SKM-1 (cell line): Measurements from ENCODE around the gene VAMP3.
"Not testable (repeated sequence)": the region's sequence is repeated elsewhere in the genome, so short reads cannot be mapped to it uniquely, and the experiment has no call there.

Source experiments
- DNase-seq: peaks from one replicate; lab custom pipeline; 2025; ENCODE audit not compliant: unreplicated experiment; lab: John Stamatoyannopoulos, UW

The VAMP3 gene

DNA sequence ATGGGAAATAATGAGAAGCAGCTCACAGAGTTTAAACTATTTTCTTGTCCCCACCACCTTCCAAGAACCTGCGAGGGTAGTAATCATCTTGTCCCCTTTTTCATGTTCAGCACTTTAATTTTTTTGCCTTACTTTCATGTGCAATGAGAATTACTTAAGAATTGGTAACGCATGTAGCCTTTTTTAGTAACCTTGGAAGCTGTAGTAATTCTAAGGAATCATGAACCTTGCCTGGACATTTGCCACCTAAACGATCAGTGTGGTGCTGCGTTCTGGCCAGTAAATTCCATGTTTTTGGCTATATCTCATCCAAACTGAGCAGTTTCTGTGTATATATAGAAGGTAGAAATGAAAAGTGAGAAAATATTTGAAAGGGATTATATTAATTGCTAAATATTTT lies 3.9 kb upstream of the VAMP3 start:
- DNase-seq = no peak

DNA sequence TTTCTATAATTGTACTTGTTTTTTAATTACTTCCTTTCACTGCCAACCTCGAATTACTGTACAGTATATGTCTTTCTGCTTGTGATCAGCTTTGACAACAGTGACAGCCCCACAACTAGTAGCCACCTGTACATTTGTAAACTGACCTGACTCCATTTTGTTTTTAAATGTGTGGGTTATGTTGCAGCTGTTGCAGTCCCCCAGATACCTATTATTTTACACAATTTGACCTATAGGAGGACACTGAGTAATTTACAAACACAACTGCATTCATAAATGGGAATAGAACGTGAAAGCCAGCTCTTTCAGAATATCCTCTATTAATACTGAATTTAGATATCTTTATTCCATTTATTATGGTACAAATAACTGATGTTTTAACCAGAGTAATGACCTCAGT lies 2.5 kb upstream of the VAMP3 start:
- no peak for DNase-seq

DNA sequence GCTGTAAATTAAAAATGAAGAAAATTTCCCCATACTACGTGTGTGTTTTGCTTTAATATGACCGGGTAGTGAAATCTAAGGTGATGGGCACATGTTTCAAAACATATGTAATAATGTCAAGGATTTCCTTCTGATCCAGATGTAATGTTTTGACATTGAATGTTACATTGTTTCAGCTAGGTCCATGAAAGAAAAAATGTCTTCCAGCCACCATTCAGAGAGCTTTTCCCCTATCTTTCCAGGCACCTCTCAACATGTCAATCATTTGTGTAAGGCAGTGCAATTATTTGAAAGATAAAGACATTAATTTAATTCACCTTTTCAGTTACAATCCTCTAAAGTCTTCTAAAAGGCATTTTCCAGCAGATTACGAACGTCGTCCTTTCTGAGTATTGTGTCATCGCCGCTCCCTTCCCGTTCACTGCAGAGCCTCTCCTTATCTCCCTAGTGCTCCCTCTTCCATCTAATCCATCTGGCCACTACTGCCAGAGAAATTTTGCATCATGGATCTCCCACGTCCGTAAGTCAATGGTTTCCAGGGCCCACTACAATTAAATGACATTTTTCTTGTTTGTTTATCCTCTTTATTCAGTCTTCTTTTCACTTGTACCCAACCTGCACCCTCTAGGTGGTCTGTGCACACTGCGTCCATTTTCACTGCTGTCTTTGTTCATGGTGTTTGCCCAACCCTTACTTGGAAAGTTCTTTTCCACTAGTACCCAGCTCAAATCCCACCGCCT lies 1.3 kb upstream of the VAMP3 start:
- no peak for DNase-seq

DNA sequence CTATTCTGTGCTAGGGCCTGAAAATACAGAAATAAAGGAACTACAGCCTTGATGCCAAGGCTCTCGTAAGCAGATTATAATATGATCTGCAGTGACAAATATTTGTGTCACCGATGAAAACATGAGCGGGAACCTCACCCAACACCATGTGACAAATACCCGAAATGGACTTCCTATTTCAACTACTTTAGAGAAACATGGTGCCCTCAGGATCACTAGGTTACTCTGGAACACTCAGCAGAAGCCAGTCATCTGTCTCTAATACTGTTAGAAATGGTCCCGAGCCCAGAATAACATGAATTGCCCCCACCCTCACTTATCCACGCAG lies 463 bp upstream of the VAMP3 start:
- DNase-seq = no peak

DNA sequence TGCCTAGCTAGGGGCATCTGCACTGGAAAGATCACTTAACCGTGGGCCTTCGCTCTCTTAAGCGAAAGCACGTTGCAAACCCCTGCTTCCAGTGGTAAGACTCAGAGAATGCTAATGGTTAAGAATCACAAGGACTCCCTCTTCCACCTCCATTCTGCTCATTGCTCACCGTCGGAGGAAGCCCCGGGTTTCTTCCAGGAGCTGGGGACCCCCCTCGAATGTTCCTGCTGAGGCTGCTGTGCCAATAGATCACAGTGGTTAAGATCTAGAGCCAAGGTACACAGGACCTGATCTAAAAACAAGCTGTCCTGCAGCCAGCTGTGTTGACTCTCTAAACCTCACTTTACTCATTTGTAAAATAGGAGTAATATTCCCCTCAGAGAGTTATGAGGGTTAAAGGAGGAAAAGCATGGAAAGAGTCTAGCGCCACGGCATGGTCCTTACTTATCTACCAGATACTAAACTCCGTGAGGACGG lies 765 bp downstream of the VAMP3 start:
- DNase-seq = no peak

DNA sequence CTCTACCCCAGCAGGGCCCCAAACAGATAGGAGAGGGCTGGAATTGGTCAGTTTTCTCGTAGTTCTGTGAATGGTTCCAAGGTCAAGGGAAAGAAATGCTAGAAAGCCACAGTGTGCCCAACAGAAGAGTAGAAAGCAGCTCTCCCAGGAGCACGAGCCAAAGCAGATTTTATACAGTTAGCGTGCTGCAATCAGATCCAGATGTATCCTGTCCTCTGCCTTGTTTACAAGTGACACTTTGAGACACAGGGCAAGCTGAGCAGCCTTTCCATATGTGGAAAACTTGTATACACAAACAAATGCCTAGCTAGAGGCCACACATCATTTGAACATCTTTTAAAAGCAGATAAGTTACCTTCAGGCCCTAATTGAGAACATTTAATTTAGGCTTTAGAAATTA lies 6.5 kb downstream of the VAMP3 start:
- DNase-seq = no peak

DNA sequence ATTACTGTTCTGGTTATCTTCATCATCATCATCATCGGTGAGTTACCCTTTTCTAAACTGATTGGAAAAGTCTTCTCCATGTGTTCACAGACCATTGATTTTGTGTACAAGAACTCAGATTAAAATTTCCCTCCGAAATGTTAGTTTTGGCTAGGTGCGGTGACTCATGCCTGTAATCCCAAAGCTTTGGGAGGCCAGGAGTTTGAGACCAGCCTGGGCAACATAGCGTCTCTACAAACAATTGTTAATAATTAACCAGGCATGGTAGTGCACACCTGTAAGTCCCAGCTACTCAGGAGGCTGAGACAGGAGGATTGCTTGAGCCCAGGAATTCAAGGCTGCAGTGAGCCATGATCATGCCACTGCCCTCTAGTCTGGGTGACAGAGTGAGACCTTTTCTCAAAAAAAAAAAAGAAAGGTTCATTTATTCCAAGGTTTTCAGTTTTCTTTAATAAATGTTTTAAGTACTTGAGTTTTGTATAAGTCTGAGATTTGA lies 7.1 kb downstream of the VAMP3 start:
- no peak for DNase-seq

DNA sequence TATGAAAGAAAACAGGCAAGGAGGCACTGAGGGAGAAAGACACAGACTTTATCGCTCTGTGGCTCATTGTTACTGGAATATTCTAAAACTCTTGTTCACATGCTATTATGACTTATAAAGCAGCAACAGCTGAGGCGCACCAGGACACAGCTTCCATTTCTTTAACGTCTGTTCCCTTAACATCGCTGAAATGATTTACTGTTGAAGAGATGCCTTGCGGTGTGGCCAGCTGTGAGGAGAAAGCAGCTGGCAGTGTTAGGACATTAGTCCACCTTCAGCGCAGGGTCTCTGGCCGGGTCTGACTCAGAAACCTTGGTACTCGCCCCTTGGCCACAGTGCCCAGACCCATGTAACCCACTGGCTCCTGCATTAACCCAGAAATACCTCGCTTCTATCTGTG lies 9.9 kb downstream of the VAMP3 start:
- DNase-seq = no peak

DNA sequence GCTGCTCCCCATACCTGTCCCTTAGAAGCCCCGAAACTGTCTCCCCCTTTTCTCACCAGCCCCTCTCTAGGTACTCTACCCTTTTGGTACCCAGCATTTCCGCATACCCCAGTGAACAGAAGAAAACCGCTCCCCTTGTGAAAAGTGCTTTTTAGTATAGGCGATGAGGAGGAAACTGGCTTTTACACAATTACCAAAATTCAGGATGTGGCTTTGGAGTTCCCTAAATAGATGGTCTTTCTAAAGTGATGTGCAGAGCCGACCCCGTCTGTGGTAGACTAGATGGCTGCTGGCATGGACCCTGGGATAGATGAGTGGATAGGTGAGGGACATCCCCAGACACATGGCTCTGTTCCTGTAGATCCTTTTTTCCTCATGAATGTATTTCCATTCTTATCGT lies 10.4 kb downstream of the VAMP3 start:
- DNase-seq = peak; percentile 37

DNA sequence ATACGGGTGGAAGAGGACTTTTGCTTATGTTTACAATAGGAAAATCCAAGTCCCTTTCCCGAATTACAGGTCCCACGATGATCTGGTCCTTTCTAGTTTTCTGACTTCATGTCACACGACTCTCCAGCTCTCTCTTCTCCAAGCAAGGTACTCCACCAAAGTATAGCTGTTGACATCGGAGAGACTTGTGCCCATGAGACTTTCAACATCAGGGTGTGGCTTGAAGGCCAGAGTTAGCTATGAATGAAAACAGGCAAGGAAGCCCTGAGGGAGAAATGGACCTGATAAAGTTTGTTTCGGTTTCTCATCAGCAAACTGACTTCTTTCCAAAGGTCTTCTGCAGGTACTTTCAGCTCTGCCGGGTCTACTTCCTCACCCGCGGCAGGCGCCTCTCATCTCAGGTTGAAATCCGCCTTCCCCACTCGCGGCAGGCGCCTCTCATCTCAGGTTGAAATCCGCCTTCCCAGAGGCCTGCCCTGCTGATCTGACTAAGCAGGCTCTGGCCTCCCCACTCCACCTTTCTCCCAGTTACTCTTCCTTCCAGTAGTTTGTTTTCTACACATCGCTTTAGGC lies 10.9 kb downstream of the VAMP3 start:
- peak; percentile 20 for DNase-seq

DNA sequence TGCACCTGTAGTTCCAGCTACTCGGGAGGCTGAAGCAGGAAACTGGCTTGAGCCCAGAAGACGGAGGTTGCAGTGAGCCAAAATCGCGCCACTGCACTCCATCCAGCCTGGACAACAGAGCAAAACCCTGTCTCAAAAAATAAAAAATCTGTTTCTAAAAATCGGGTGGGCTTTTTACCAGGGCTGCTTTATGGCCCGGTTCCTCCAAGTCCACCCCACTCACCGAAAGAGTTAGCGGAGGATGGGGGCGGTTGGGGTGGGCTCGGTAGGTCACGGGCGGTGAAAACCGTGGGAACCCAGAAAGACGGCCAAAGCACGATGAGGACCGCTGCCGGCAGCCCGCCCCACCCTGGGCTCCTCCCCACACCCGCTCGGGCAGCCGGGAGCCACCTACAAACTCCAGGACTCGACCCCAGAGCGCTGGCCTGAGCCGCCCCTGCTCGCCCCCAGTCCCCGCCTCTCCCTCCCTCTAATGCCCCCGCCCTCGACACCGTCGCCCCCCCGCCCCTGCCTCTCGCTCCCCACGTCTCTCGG lies 12.1 kb downstream of the VAMP3 start:
- peak; percentile 28 for DNase-seq

DNA sequence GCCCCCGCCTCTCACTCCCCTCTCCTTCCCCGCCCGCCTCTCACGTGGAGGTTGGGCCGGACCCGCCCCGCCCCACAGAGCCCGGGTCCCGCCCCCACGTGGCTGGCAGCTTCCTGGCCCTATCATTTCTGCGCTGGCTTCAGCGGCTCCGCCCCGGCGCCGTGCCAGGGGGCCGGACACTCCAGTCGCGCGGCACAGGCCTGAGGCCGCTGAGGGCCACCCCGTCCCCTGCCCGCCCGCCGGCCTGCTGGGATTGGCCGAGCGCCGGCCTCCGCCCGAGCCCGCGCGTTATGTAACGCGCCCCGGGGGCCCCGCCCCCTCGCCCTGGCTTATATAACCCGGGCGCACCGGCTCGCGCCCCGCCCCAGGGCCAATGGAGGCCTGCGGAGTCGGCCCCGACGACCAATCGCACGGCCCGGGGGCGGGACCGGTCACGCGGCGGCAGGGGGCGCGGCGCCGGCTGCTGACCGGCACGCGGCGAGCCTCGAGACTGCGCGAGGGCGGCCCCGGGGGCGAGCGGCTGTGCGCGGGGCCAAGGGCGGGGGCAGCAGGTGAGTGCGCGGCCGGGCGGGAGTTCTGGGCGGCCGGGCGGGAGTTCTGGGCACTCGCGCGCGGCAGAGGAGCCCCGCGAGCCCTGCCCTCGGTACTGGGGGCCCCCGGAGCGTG lies 12.9 kb downstream of the VAMP3 start, which contains the start of gene PER3:
Gene PER3, plus strand, starts transcription at position 466 of the 666 bp plus-strand sequence. CDS start 587 bp downstream, outside the sequence.
- peak; percentile 87 for DNase-seq

DNA sequence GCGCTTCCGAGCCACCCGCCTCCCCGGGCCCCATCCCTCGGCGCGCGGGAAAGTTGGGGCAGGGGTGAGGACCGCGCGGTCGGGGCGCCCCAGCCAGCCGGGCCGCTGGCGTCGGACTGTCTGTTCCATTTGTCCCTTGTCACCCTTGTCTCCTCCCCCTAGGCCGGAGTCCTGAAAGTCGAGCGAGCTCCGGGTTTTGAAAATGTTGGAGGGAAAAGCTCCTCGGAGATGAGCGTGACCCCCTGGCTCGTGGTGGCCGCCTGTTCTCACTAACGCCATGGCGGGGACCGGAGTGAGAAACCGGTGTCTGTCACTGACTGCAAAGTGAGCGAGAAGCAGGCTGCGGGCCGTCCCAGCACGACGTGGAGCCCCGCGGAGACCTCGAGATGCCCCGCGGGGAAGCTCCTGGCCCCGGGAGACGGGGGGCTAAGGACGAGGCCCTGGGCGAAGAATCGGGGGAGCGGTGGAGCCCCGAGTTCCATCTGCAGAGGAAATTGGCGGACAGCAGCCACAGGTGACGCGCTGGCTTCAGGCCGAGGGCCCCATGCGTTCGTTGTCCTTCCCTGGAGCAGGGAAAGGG lies 13.5 kb downstream of the VAMP3 start:
- DNase-seq = no peak

DNA sequence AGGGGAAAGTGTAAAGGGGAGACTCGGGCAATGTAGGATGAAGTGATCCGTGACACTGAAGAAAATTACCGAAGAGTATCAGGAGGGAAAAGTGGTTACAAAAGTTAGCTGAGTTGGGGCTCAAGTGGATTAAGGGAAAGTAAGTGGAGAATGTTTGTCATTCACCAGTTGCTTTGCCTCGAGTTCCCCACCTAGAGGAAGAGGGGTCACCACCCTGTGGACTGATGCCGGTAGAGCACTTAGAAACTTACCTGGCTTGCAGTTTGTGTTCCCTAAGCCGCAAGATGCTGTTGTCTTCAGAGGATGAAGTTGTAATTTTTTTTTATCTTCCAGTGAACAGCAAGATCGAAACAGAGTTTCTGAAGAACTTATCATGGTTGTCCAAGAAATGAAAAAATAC lies 14.0 kb downstream of the VAMP3 start:
- no peak for DNase-seq

DNA sequence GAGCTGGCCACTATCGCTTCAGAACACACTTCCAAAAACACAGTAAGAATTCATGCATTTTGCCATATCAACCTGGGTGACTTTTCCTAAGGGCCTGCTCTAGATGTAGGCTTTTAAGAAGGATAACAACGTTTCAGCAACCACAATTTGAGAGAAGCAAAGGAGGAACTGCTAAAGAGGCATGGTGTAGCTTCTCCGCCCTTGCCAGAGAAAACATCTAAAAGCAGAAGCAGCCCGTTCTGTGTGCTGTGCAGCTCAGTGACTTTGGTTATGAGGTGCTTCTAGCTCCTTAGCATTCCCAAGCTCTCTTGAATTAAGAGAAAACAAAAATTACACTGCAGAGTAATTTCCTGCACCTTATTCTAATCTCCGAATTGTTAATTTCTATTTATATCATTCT lies 15.7 kb downstream of the VAMP3 start:
- DNase-seq = peak; percentile 23

DNA sequence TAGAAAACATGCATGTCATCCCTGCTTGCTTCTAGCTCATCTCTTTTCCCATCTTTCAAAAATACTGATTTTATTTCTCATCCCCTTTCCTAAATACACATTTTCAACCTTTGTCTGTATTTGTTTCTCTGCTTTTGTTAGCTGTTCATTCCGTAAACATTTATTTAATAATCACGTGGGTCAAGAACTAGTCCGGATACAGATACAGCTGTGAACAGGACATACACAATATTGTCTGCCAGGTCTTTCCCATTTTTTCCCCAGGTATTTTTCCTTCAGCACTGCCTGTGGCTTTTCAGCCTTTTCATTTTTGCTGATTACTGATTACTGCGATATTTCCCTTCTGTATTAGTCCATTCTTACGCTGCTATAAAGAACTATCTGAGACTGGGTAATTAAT lies 18.7 kb downstream of the VAMP3 start:
- no peak for DNase-seq

DNA sequence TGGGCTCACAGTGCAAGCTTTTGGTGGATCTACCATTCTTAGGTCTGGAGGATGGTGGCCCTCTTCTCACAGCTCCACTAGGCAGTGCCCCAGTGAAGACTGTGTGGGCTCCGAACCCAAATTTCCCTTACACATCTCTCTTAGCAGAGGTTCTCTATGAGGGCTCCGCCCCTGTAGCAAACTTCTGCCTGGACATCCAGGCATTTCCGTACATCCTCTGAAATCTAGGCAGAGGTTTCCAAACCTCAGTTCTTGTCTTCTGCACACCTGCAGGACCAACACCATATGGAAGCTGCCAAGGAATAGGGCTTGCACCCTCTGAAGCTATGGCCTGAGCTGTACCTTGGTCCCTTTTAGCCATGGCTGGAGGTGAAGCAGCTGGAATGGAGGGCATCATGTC lies 19.9 kb downstream of the VAMP3 start:
- DNase-seq = not testable (repeated sequence)

DNA sequence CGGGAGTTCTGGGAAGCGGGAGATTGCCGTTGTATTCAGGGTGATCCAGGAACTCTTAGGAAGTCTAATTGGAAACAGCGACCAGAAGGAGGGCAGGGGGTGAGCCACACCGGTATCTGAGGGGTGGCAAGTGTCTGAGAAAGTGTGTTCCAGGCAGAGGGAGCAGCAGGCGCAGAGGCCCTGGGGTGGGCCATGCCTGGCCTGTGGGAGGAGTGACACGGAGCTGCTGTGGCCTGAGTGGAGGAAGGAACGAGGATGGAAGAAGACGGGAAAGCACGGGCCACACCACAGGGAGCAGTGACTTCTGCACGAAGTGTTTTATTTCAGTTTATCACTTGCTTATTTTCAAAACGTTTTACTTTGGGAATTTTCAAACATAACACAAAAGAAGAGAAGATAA lies 24.3 kb downstream of the VAMP3 start:
- DNase-seq = no peak

DNA sequence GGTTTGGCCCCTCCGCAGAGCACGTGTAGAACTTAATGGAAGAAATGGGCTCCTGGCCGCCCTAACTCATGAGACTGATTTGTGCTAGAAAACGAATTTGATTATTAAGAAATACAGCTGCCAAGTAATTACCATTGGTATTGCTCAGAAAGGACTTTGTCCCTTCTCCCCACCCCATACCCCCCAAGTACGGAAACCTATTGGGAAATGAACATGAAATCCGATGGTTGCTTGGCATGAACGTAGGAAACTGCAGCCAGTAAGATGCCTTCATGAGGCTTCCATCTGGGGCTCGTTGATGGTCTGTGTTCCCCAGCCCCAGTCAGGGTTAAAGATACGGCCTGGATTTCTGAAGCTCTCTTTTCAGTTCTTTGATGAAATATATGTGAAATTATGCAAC lies 34.4 kb downstream of the VAMP3 start:
- DNase-seq = no peak

DNA sequence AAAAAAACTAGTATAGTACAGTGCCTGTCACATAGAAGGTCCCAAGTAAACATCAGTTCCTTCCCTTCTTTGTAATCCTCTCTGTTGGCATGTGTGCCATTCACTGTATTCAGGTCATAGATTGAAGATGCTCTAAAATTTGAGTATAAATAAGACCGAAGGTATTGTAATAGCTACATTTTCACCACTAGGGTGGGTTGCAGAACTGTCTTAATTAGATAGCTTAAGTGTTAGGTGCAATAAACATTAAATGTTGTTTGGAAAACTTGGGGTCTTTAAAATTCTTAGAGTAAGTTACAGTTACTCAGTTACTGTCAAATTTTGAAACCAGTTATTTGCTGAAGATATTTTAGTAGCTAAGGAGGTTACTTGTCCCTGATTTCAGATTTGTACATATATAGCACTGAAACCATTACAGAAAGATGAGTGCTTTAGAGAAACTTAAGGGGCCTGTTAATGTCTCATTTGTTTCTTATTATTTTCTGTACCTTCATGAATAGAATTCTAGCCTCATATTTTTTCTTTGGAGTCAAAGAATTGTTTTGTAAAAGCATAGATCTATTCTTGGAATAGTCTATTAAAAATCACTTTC lies 37.3 kb downstream of the VAMP3 start:
- DNase-seq = no peak

DNA sequence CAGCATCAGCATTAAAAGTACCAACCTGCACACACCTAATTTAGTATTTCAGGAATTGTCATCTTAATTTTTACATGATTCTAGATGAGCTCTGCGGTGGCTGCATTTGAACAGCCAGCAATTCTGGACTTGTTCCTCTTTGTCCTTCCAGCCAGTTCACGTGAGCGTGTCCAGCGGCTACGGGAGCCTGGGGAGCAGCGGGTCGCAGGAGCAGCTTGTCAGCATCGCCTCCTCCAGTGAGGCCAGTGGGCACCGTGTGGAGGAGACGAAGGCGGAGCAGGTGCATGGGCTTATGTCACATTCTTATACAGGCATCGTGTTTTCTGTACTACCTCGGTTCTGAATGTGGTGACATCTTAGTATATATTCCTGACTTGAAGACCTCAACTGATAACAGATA lies 38.6 kb downstream of the VAMP3 start:
- DNase-seq = no peak
